DND-41 (cell line): ENCODE measurements around the gene MED12.

Source experiments
- EZH2 ChIP-seq: IDR thresholded peaks from 3 replicates; pipeline ENCODE4 v1.6.1; 2012; ENCODE audit warnings: borderline replicate concordance, low read depth, mild to moderate bottlenecking, moderate library complexity, low read length, inconsistent platforms; ENCODE audit not compliant: severe bottlenecking
- TF ChIP-seq, protein P1 (sequence below): IDR thresholded peaks from 2 replicates; pipeline ENCODE4 v1.5.1; 2012; ENCODE audit warnings: borderline replicate concordance, low read length, moderate library complexity, mild to moderate bottlenecking; ENCODE audit not compliant: poor library complexity, severe bottlenecking; ENCODE audit errors: extremely low read depth

DNA sequence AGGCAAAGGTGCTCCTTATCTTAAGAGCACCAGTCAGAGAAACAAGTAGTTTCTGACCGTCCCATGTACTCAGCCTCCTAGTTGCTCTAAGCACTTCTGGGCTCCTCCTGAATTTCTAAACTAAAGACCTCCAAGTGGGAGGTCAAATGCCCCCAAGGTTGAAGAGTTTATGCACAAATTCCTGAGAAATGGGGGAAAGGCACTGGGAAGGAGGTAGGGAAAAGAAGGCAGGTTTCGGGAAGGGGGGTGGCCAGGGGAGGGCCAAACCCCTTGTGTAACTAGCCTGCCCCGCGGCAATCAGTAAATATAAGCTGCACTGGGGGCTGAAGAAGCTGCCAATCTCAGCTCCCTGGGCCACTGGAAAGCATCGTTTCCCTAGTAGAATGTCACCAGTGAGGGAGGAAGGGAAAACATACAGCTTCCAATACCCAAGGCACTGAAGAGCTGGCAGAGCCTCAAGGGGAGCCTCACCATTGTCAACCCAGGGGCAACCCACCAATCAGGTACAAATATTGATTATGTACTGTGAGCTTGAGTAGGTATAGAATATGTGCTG, 19.4 kb upstream of the MED12 start:
- TF ChIP-seq, protein P1, sequence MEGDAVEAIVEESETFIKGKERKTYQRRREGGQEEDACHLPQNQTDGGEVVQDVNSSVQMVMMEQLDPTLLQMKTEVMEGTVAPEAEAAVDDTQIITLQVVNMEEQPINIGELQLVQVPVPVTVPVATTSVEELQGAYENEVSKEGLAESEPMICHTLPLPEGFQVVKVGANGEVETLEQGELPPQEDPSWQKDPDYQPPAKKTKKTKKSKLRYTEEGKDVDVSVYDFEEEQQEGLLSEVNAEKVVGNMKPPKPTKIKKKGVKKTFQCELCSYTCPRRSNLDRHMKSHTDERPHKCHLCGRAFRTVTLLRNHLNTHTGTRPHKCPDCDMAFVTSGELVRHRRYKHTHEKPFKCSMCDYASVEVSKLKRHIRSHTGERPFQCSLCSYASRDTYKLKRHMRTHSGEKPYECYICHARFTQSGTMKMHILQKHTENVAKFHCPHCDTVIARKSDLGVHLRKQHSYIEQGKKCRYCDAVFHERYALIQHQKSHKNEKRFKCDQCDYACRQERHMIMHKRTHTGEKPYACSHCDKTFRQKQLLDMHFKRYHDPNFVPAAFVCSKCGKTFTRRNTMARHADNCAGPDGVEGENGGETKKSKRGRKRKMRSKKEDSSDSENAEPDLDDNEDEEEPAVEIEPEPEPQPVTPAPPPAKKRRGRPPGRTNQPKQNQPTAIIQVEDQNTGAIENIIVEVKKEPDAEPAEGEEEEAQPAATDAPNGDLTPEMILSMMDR = no peak
- TF ChIP-seq EZH2 = no peak
